ENCODE measurements around the gene TMEM132D.

TMEM132D gene

DNA sequence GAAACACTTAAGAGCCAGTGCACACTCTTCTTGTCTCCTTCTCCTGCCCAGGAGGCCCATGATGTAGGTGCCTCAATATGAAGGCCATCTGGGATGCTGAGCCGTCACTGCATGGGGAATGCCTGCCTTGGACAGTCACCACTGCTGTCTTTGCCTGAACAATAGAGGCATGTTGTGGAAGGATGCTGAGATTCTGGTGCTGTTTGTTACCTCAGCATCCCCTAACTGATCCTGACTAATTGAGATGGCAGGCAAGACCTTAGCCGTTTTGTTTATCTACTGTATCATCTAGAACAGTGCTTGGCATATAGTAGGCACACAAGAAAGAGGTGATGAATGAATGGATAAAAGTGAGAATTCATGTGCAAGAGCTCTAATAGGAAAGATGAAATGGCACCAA is 797.1 kb downstream of the TMEM132D start:
- Histone ChIP-seq H3K9me3 (ENCODE audit: low read length) (no peaks in the 10 kb centered on the region), H3K4me1 (ENCODE audit: insufficient read depth, low read length) (no peaks in the 10 kb centered on the region), H3K36me3 (ENCODE audit: insufficient read depth, low read length) (no peaks in the 10 kb centered on the region), H3K27me3 (ENCODE audit: control insufficient read depth in 1 of 2, insufficient read depth in 2 of 2, low read length in 2 of 2) (no peaks in the 10 kb centered on the region), H3K9ac (ENCODE audit: low read length) (no peak overlapping the region), H3K4me3 (ENCODE audit: low read depth in 1 of 2, low read length in 2 of 2) (no peak overlapping the region), H3K27ac (ENCODE audit: low read depth, low read length) (no peak overlapping the region)

DNA sequence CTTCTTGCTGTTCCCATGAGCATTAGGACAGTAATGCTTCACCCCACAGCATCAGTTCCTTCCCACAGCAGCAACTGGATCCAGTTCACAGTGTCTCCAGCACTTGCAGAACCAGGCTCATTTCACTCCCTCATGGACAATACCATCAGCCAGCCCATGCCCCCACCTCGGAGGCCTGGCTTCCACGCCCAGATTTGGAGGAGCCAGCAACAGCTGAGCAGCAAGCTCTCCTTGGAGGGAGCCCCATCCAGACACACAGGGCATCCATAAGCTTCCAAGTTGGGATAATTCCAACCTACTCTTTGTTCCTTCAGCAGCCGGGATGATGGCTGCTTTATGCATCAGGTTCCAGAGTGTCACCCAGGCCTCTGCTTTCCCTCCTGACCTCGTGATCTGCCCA is 800.6 kb downstream of the TMEM132D start:
- no peaks in the 10 kb centered on the region for H3K4me1 ChIP-seq (ENCODE audit: insufficient read depth, low read length)
- H3K27me3 ChIP-seq (ENCODE audit: control insufficient read depth in 1 of 2, insufficient read depth in 2 of 2, low read length in 2 of 2) = no peaks in the 10 kb centered on the region
- no peaks in the 10 kb centered on the region for H3K9me3 ChIP-seq (ENCODE audit: low read length)
- no peak overlapping the region for H3K27ac ChIP-seq (ENCODE audit: low read depth, low read length)
- no peaks in the 10 kb centered on the region for H3K36me3 ChIP-seq (ENCODE audit: insufficient read depth, low read length)
- H3K4me3 ChIP-seq (ENCODE audit: low read depth in 1 of 2, low read length in 2 of 2) = no peak overlapping the region
- no peak overlapping the region for H3K9ac ChIP-seq (ENCODE audit: low read length)

DNA sequence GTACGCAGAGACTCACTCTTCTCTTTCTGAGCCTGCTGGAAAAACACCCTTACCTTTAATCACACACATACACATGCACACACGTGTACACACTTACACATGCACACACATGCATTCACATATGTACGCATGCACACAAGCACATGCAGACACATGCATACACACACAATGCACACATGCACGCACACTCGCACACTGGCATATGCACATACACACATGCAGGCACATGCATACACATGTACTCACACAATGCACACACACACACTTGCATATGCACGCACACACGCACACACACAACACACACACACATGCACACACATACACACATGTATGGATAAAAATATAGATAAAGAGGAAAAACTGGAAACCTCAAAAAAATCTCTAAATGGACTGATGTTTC is 801.6 kb downstream of the TMEM132D start:
- H3K27ac ChIP-seq (ENCODE audit: low read depth, low read length) = no peak overlapping the region
- H3K36me3 ChIP-seq (ENCODE audit: insufficient read depth, low read length) = no peaks in the 10 kb centered on the region
- no peak overlapping the region for H3K9ac ChIP-seq (ENCODE audit: low read length)
- no peak overlapping the region for H3K4me3 ChIP-seq (ENCODE audit: low read depth in 1 of 2, low read length in 2 of 2)
- H3K27me3 ChIP-seq (ENCODE audit: control insufficient read depth in 1 of 2, insufficient read depth in 2 of 2, low read length in 2 of 2) = no peaks in the 10 kb centered on the region
- H3K9me3 ChIP-seq (ENCODE audit: low read length) = no peaks in the 10 kb centered on the region
- no peaks in the 10 kb centered on the region for H3K4me1 ChIP-seq (ENCODE audit: insufficient read depth, low read length)

DNA sequence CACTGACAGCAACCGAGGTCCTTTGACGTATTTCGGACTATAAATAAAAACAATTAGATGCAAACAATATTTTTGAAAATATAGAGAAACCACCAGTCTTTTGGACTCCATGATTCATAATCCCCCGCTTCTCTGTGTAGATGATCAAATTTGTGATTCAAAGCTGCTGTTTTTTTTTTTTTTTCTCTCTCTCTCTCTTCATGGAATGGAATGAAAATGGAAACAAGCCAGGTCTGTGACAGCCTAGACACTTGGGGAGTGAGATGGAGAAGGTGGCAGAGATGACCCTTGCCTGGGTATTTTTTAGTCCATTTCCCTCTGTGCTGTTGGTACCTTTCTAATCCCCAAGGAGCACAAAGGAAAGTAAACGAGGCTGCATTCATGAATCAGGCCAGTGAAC is 802.0 kb downstream of the TMEM132D start:
- no peaks in the 10 kb centered on the region for H3K4me1 ChIP-seq (ENCODE audit: insufficient read depth, low read length)
- no peak overlapping the region for H3K27ac ChIP-seq (ENCODE audit: low read depth, low read length)

DNA sequence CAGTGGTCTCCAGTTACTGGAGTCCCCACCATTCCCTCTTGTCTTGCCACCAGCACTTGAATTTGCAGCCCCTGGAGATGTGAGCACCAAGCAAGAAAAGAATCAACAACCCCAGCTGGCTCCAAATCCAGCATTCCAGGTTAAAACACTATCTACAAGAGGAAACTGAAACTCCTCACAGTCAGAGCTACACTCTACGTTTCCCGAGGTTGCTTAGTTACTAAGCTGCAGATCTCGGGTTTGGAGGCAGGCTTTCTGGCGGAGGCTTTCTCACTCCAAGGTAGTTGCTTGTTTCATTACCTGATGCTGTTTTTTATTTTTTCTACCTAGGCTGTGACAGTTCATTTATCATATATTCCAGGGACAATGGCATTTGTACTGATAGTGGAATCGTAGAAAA is 802.4 kb downstream of the TMEM132D start:
- H3K9me3 ChIP-seq (ENCODE audit: low read length) = no peaks in the 10 kb centered on the region
- H3K36me3 ChIP-seq (ENCODE audit: insufficient read depth, low read length) = no peaks in the 10 kb centered on the region
- no peak overlapping the region for H3K4me3 ChIP-seq (ENCODE audit: low read depth in 1 of 2, low read length in 2 of 2)

More for the DNA sequence above, 802.0 kb downstream of the TMEM132D start:
- H3K9me3 ChIP-seq (ENCODE audit: low read length) = no peaks in the 10 kb centered on the region
- no peaks in the 10 kb centered on the region for H3K36me3 ChIP-seq (ENCODE audit: insufficient read depth, low read length)
- no peaks in the 10 kb centered on the region for H3K27me3 ChIP-seq (ENCODE audit: control insufficient read depth in 1 of 2, insufficient read depth in 2 of 2, low read length in 2 of 2)
- no peak overlapping the region for H3K9ac ChIP-seq (ENCODE audit: low read length)
- H3K4me3 ChIP-seq (ENCODE audit: low read depth in 1 of 2, low read length in 2 of 2) = no peak overlapping the region

DNA sequence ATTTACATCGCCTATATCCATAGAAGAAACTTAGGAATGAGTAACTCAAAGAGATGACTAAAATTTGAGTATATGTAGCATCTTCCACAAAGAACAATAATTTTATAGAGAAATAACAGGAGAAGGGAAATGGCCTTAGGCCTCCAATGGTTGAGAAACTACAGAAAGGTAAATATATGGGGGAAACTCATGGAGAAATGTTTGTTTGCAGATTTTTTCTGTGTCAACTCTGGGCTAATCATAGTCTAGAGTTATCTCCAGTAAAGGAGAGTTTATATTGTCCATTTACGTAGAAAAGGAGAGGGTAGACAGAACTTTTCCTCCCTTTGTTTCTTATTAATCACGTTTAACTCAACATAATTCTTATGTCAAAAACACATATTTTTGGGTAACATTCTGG is 806.4 kb downstream of the TMEM132D start:
- Histone ChIP-seq H3K36me3 (ENCODE audit: insufficient read depth, low read length) (no peaks in the 10 kb centered on the region), H3K4me3 (ENCODE audit: low read depth in 1 of 2, low read length in 2 of 2) (no peak overlapping the region), H3K27me3 (ENCODE audit: control insufficient read depth in 1 of 2, insufficient read depth in 2 of 2, low read length in 2 of 2) (no peaks in the 10 kb centered on the region), H3K9me3 (ENCODE audit: low read length) (no peaks in the 10 kb centered on the region), H3K4me1 (ENCODE audit: insufficient read depth, low read length) (no peaks in the 10 kb centered on the region), H3K9ac (ENCODE audit: low read length) (no peak overlapping the region), H3K27ac (ENCODE audit: low read depth, low read length) (no peak overlapping the region)

More for the DNA sequence above, 802.4 kb downstream of the TMEM132D start:
- Histone ChIP-seq H3K27me3 (ENCODE audit: control insufficient read depth in 1 of 2, insufficient read depth in 2 of 2, low read length in 2 of 2) (no peaks in the 10 kb centered on the region), H3K4me1 (ENCODE audit: insufficient read depth, low read length) (no peaks in the 10 kb centered on the region), H3K9ac (ENCODE audit: low read length) (no peak overlapping the region), H3K27ac (ENCODE audit: low read depth, low read length) (no peak overlapping the region)

DNA sequence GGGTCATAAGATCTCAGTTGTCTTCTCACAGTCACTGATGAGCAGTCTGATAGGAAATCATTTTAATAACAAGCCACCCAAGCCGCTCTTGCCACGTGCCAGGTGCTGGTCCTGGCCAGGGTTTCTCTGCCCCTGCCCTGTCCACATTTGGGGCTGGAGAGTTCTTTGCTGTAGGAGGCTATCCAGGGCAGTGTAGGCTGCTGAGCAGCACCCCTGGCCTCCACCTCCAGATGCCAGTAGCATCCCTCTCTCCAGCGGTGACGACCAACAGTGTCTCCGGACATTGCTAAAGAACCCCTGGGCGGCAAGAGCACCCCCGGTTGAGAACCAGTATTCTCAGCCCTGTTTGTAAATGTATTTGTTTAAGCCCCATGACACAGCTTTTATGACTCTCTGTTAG is 806.9 kb downstream of the TMEM132D start:
- no peak overlapping the region for H3K9ac ChIP-seq (ENCODE audit: low read length)
- no peaks in the 10 kb centered on the region for H3K9me3 ChIP-seq (ENCODE audit: low read length)
- no peak overlapping the region for H3K27ac ChIP-seq (ENCODE audit: low read depth, low read length)
- no peaks in the 10 kb centered on the region for H3K27me3 ChIP-seq (ENCODE audit: control insufficient read depth in 1 of 2, insufficient read depth in 2 of 2, low read length in 2 of 2)
- H3K36me3 ChIP-seq (ENCODE audit: insufficient read depth, low read length) = no peaks in the 10 kb centered on the region
- no peaks in the 10 kb centered on the region for H3K4me1 ChIP-seq (ENCODE audit: insufficient read depth, low read length)
- no peak overlapping the region for H3K4me3 ChIP-seq (ENCODE audit: low read depth in 1 of 2, low read length in 2 of 2)

DNA sequence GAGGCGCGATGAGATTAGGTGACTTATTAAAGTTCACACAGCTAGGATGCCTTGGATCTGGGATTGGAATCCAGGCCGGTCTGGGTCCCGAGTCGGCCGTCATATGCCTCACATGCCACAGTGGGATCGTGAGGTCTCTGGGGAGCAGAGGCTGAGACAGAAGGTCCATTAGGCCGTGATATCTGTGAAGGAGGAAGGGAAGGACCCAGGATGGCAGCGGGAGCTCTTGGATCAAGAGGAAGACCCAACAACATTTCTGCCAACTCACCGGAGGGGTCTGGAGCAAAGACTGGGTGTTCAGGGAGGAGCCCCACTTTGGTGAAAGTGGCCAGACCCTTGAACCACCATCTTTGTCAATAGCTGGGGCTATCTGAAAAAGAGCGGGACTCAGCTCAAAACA is 807.6 kb downstream of the TMEM132D start:
- H3K4me3 ChIP-seq (ENCODE audit: low read depth in 1 of 2, low read length in 2 of 2) = no peak overlapping the region
- no peaks in the 10 kb centered on the region for H3K27me3 ChIP-seq (ENCODE audit: control insufficient read depth in 1 of 2, insufficient read depth in 2 of 2, low read length in 2 of 2)
- no peak overlapping the region for H3K9ac ChIP-seq (ENCODE audit: low read length)
- H3K4me1 ChIP-seq (ENCODE audit: insufficient read depth, low read length) = no peaks in the 10 kb centered on the region
- no peaks in the 10 kb centered on the region for H3K9me3 ChIP-seq (ENCODE audit: low read length)
- H3K27ac ChIP-seq (ENCODE audit: low read depth, low read length) = no peak overlapping the region
- no peaks in the 10 kb centered on the region for H3K36me3 ChIP-seq (ENCODE audit: insufficient read depth, low read length)

DNA sequence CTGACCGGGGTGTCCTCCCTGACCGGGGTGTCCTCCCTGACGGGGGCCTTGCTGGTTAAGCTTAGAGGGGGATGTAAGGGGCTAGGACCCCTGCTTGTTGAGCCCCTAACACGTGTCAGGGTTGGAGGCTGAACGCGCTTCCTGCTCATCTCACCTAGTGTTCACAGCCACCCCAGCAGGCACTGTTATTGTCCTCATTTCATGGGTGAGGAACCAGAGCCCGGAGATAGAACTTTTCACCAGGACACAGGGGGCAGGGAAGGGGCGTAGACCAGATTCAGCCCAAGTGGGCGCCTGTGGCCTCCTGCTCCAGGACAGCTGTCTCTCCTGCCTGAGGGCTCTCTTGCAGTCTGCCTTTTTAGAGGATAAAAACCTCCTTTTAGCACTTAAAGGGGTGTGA is 814.2 kb downstream of the TMEM132D start:
- H3K9ac ChIP-seq (ENCODE audit: low read length) = no peak overlapping the region
- H3K27ac ChIP-seq (ENCODE audit: low read depth, low read length) = no peak overlapping the region
- H3K9me3 ChIP-seq (ENCODE audit: low read length) = no peaks in the 10 kb centered on the region
- H3K4me1 ChIP-seq (ENCODE audit: insufficient read depth, low read length) = no peaks in the 10 kb centered on the region
- H3K27me3 ChIP-seq (ENCODE audit: control insufficient read depth in 1 of 2, insufficient read depth in 2 of 2, low read length in 2 of 2) = no peaks in the 10 kb centered on the region
- no peak overlapping the region for H3K4me3 ChIP-seq (ENCODE audit: low read depth in 1 of 2, low read length in 2 of 2)
- H3K36me3 ChIP-seq (ENCODE audit: insufficient read depth, low read length) = no peaks in the 10 kb centered on the region

DNA sequence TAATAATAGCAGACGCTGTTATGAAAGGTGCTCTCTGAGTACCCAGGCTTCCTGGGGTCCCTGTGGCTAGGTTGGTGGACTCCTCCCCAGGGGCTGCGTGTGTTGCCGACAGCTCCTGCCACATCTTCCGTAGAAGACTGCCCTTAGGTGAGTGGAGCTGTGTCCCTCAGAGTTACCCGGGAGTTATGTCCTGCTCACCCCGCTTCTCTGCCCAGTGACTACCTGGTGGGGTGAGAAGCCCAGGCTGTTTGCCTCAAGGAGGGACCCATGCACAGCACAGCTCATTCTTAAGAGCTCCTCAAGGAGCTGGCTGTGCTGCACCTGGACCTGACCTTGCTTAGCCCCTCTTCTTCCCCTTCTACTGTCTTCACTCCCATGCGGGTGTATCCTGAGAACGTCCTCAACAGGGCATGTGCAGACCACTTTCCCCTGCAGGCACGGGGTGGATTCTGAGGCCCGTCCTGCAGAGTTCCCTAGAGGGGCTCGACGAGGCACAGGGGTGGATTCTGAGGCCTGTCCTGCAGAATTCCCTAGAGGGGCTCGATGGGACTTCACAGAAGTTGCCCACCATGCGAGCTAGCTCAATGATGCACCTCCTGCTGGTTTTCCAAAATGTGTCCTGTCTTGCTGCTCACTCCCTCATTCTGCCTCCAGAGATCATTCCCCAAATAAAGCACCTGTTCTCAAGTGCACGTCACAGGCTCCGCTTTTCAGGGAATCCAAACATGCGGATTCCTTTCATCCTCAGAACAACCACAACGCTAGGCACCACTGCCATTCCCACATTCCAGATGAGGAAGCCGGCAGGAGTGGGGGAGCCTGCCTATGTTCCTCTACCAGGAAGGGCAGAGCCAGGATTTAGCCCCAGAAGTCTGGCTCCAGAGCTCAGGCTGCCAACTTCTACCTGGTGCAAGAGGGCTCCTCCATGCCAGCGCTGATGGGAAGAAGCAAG is 818.7 kb downstream of the TMEM132D start:
- no peaks in the 10 kb centered on the region for H3K36me3 ChIP-seq (ENCODE audit: insufficient read depth, low read length)
- H3K27ac ChIP-seq (ENCODE audit: low read depth, low read length) = no peak overlapping the region
- H3K4me1 ChIP-seq (ENCODE audit: insufficient read depth, low read length) = no peaks in the 10 kb centered on the region

DNA sequence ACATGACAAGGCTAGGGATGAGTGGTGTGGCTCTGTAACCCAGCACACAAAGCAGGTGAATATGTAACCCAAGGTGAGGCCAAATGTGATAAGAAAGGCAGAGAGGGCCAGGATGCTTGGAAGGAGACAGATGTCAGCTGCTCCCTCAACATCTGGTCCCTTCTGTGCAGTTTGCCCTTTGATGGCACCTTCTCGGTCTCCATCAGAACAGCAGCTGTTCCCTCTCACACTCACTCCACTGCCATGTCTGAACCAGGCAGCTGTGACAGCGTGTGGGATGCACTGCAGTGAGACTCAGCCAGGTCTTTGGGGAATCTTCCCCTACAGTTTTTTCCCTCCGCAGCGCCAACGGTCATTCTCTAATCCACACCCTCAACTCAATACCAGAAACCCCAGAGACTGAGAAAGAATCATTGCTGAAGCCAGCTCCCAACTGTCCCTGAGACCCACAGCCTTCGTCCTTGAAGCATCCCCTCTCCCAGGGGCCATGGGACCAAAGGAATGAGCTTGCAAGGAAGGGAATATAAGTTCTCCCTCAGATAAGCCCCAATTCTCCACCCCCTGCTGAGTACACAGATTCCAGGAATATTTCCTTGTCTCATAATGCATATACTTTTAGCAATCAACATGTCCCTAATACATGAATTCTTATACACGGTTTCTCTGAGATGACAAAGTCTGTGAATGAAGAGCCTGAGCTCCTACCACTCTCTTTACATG is 820.5 kb downstream of the TMEM132D start:
- no peak overlapping the region for H3K4me3 ChIP-seq (ENCODE audit: low read depth in 1 of 2, low read length in 2 of 2)
- H3K4me1 ChIP-seq (ENCODE audit: insufficient read depth, low read length) = no peaks in the 10 kb centered on the region
- no peaks in the 10 kb centered on the region for H3K27me3 ChIP-seq (ENCODE audit: control insufficient read depth in 1 of 2, insufficient read depth in 2 of 2, low read length in 2 of 2)
- H3K9ac ChIP-seq (ENCODE audit: low read length) = no peak overlapping the region
- no peaks in the 10 kb centered on the region for H3K36me3 ChIP-seq (ENCODE audit: insufficient read depth, low read length)
- no peaks in the 10 kb centered on the region for H3K9me3 ChIP-seq (ENCODE audit: low read length)
- no peak overlapping the region for H3K27ac ChIP-seq (ENCODE audit: low read depth, low read length)

More for the DNA sequence above, 818.7 kb downstream of the TMEM132D start:
- Histone ChIP-seq H3K4me3 (ENCODE audit: low read depth in 1 of 2, low read length in 2 of 2) (no peak overlapping the region), H3K9me3 (ENCODE audit: low read length) (no peaks in the 10 kb centered on the region), H3K27me3 (ENCODE audit: control insufficient read depth in 1 of 2, insufficient read depth in 2 of 2, low read length in 2 of 2) (no peaks in the 10 kb centered on the region), H3K9ac (ENCODE audit: low read length) (no peak overlapping the region)
